Endodermal cell (in vitro differentiated cells): ENCODE data around the gene KCTD1. TPM values are rescaled to one million over a fixed set of nuclear protein-coding genes. Genes with fewer than 3 reads are reported as not detected.

Source experiments
- DNase-seq: peaks from one replicate; pipeline ENCODE4 v3.0.0-alpha.2; 2017
- H3K27ac ChIP-seq: 2 replicates; pipeline ENCODE4 v1.5.1; 2013; ENCODE audit warnings: mild to moderate bottlenecking, low read depth, low read length, moderate library complexity
- H3K27me3 ChIP-seq: 2 replicates; pipeline ENCODE4 v1.6.1; 2013; ENCODE audit warnings: mild to moderate bottlenecking, low read length, moderate library complexity; ENCODE audit not compliant: insufficient read depth, control insufficient read depth, poor library complexity, severe bottlenecking
- H3K36me3 ChIP-seq: 2 replicates; pipeline ENCODE4 v1.7.0; 2013; ENCODE audit warnings: mild to moderate bottlenecking, low read length, moderate library complexity; ENCODE audit not compliant: control insufficient read depth, insufficient read depth
- H3K4me1 ChIP-seq: one replicate; pipeline ENCODE4 v1.7.0; 2013; ENCODE audit warnings: low read length; ENCODE audit not compliant: control insufficient read depth, insufficient read depth
- H3K4me3 ChIP-seq: 2 replicates; pipeline ENCODE4 v1.5.1; 2013; ENCODE audit warnings: mild to moderate bottlenecking, low read length, moderate library complexity
- H3K9ac ChIP-seq: 2 replicates; pipeline ENCODE4 v1.6.1; 2013; ENCODE audit warnings: mild to moderate bottlenecking, low read length, moderate library complexity; ENCODE audit not compliant: poor library complexity, severe bottlenecking; ENCODE audit errors: extremely low read depth
- H3K9me3 ChIP-seq: 2 replicates; pipeline ENCODE4 v1.6.1; 2013; ENCODE audit warnings: mild to moderate bottlenecking, low read length, moderate library complexity; ENCODE audit not compliant: control insufficient read depth
- H3K27ac Mint-ChIP-seq: 2 replicates; pipeline ENCODE4 v1.8.0; 2020; ENCODE audit warnings: mixed read lengths
- H3K27me3 Mint-ChIP-seq: 2 replicates; pipeline ENCODE4 v1.8.0; 2021; ENCODE audit warnings: mild to moderate bottlenecking, mixed read lengths; ENCODE audit not compliant: insufficient read depth
- H3K36me3 Mint-ChIP-seq: 2 replicates; pipeline ENCODE4 v1.8.0; 2020; ENCODE audit warnings: low read depth, mixed read lengths
- H3K4me1 Mint-ChIP-seq: 2 replicates; pipeline ENCODE4 v1.8.0; 2020; ENCODE audit warnings: mixed read lengths
- H3K4me3 Mint-ChIP-seq: 2 replicates; pipeline ENCODE4 v1.8.0; 2020; ENCODE audit warnings: mild to moderate bottlenecking, moderate library complexity, mixed read lengths
- H3K9me3 Mint-ChIP-seq: 2 replicates; pipeline ENCODE4 v1.8.0; 2020; ENCODE audit warnings: mild to moderate bottlenecking, mixed read lengths
- WGBS, 2 experiments: methylation state at CpG; one replicate each; pipeline versions ENCODE4 v1.1.5 to v1.1.7; 2013; ENCODE audit warnings: missing lambda C conversion rate in 2 of 2, mixed read lengths in 1 of 2; ENCODE audit not compliant: insufficient coverage in 1 of 2, insufficient read length in 1 of 2; 5-methylcytosine and 5-hydroxymethylcytosine counted together
- total RNA-seq, 2 donors: library from RNA; stranded (reverse); fragmentation: NEBNext Ultra II Directional in 1 of 2; extraction: Animal tissue kit (Norgen Biotek cat#: 25700) in 1 of 2; gene quantifications; 2 replicates in 1 of 2; 3 replicates in 1 of 2; pipeline ENCODE4 v1.2.1, GENCODE V29; 2021
- TF ChIP-seq, protein P1 (sequence below): fragments of 200-600 bp; sonication (generic); conservative IDR thresholded peaks from 2 replicates; pipeline ENCODE4 v1.5.0; 2021; ENCODE audit warnings: antibody characterized with exemption, mild to moderate bottlenecking

The KCTD1 gene
- total RNA-seq, 2 donors from 2014 or later: 6.8 to 7.3 TPM

DNA sequence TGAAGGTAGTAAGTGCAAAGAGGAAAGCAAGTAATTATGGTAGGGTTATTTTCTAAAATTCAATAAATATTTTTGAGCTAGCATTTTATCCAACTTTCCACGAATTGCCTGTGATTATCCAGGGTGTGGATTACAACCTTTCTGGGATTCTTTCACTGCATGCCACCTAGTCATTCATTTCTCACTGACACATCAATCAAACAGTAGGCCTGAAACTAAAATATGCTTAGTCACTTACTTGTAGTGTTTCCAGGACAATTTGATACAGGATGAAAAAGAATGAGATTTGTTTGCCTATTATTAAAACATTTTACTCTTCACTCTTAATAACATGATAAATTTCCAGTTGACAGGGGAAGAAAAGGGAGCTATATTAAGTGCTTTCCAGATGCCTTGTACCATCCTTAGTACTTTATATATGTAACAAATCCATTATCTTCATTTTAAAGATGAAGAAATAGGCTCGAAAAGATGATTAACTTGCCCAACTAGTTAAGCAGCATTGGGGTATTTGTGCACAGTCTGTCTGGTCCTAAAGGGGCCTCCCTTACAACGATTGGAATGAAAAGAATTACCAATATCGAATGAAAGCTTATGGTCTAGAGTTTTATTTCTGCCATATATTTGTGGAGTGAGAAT, 70.4 kb downstream of the KCTD1 start:
- Mint-ChIP-seq H3K4me1 (peaks cover 16% of the 10 kb centered on the region), H3K27ac (no peak overlapping the region), H3K4me3 (no peak overlapping the region), H3K9me3 (no peaks in the 10 kb centered on the region), H3K36me3 (no peaks in the 10 kb centered on the region), H3K27me3 (peaks cover 5% of the 10 kb centered on the region)
- no peak for DNase-seq
- H3K9me3 ChIP-seq: no peaks in the 10 kb centered on the region
- WGBS, 2 experiments: 81 to 90% methylated on average over 4 of the region's 4 CpGs
- no peak overlapping the region for H3K27ac ChIP-seq
- H3K4me3 ChIP-seq: no peak overlapping the region
- TF ChIP-seq, protein P1, sequence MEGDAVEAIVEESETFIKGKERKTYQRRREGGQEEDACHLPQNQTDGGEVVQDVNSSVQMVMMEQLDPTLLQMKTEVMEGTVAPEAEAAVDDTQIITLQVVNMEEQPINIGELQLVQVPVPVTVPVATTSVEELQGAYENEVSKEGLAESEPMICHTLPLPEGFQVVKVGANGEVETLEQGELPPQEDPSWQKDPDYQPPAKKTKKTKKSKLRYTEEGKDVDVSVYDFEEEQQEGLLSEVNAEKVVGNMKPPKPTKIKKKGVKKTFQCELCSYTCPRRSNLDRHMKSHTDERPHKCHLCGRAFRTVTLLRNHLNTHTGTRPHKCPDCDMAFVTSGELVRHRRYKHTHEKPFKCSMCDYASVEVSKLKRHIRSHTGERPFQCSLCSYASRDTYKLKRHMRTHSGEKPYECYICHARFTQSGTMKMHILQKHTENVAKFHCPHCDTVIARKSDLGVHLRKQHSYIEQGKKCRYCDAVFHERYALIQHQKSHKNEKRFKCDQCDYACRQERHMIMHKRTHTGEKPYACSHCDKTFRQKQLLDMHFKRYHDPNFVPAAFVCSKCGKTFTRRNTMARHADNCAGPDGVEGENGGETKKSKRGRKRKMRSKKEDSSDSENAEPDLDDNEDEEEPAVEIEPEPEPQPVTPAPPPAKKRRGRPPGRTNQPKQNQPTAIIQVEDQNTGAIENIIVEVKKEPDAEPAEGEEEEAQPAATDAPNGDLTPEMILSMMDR: no peak
- H3K9ac ChIP-seq: no peak overlapping the region
- no peaks in the 10 kb centered on the region for H3K4me1 ChIP-seq
- H3K36me3 ChIP-seq: no peaks in the 10 kb centered on the region
- no peaks in the 10 kb centered on the region for H3K27me3 ChIP-seq

DNA sequence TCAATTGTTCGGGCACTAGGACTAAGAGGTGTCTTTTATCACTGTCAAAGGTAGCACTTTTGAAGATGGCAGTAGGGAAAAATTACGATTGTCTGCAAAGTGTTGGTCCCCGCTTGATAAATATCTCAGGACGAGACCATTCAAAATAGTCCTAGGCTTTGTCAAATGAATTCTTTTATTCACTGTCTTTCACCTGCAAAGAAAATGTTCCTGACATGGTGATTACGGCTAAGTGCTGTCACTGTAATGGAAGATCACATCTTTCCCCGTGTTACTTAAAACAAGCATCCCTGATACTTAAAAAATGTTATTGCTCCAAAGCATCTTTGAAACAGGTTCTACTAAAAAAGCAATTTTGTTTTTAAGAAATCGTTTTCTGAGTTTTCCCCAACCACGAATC, 71.7 kb downstream of the KCTD1 start:
- Mint-ChIP-seq H3K27me3 (peaks cover 5% of the 10 kb centered on the region), H3K4me3 (no peak overlapping the region), H3K9me3 (no peaks in the 10 kb centered on the region), H3K4me1 (peaks cover 12% of the 10 kb centered on the region), H3K27ac (no peak overlapping the region), H3K36me3 (no peaks in the 10 kb centered on the region)
- Histone ChIP-seq H3K9me3 (no peaks in the 10 kb centered on the region), H3K4me3 (no peak overlapping the region), H3K27me3 (no peaks in the 10 kb centered on the region), H3K4me1 (no peaks in the 10 kb centered on the region), H3K9ac (no peak overlapping the region), H3K36me3 (no peaks in the 10 kb centered on the region), H3K27ac (no peak overlapping the region)
- 89 to 94% methylated on average over 4 to 8 of the region's 8 CpGs for WGBS, 2 experiments
- DNase-seq: no peak
- TF ChIP-seq, protein P1: no peak

DNA sequence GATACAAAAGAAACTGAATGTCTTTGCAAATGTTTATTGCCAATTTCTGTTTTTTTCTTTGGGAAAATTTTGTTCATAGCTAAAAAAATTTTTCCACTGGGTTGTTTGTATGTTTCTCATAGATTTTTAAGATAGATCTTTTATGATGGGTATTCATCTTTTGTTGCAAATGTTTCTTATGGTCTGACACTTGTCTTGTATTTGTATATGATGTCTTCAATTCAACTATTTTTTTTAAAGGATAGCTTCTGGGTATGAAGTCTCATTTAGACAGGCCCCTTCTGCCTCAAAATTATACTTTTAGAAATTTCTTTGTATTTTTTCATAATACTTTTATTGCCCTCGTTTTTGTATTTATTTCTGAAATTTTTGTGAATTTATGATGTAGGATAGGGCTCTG, 73.8 kb downstream of the KCTD1 start:
- Histone ChIP-seq H3K4me1 (no peaks in the 10 kb centered on the region), H3K4me3 (no peak overlapping the region), H3K27me3 (no peaks in the 10 kb centered on the region), H3K9me3 (no peaks in the 10 kb centered on the region), H3K27ac (no peak overlapping the region), H3K36me3 (no peaks in the 10 kb centered on the region), H3K9ac (no peak overlapping the region)
- no peak overlapping the region for H3K27ac Mint-ChIP-seq
- H3K9me3 Mint-ChIP-seq: no peaks in the 10 kb centered on the region
- H3K27me3 Mint-ChIP-seq: peaks cover 5% of the 10 kb centered on the region
- peaks cover 3% of the 10 kb centered on the region for H3K4me1 Mint-ChIP-seq
- no peak for DNase-seq
- H3K4me3 Mint-ChIP-seq: no peak overlapping the region
- TF ChIP-seq, protein P1: no peak
- H3K36me3 Mint-ChIP-seq: no peaks in the 10 kb centered on the region
- WGBS, 2 experiments: no CpG with 5 or more reads among the region's 1 CpG
